CD4-positive, alpha-beta T cell treated with Interferon alpha-2 for 1 hour (primary cell): ENCODE data around the gene BHLHE23.
"Not testable (repeated sequence)": the region's sequence is repeated elsewhere in the genome, so short reads cannot be mapped to it uniquely, and the experiment has no call there.

Source experiments
- DNase-seq, 2 donors: peaks; one replicate each; pipeline ENCODE4 v3.0.0-alpha.2; 2020 to 2022

BHLHE23 gene

GRCh38 chr20:63042448-63043071 is 35.8 kb upstream of the BHLHE23 start:
- DNase-seq: no peak

GRCh38 chr20:63041776-63042175 is 35.0 kb upstream of the BHLHE23 start:
- DNase-seq: no peak

GRCh38 chr20:63037669-63038268 is 31.0 kb upstream of the BHLHE23 start:
- no peak for DNase-seq

GRCh38 chr20:63036291-63036690 is 29.5 kb upstream of the BHLHE23 start:
- no peak for DNase-seq

GRCh38 chr20:63035603-63036185 is 28.9 kb upstream of the BHLHE23 start:
- DNase-seq: no peak

GRCh38 chr20:63034710-63035602 is 28.2 kb upstream of the BHLHE23 start:
- DNase-seq: not testable (repeated sequence)

GRCh38 chr20:63033794-63034709 is 27.3 kb upstream of the BHLHE23 start:
- no peak for DNase-seq

- DNase-seq: no peak
Observed at GRCh38 chr20:63032861-63033793, 26.4 kb upstream of the BHLHE23 start.

GRCh38 chr20:63032026-63032800 is 25.4 kb upstream of the BHLHE23 start:
- DNase-seq: no peak

- DNase-seq: no peak
Observed at GRCh38 chr20:63031251-63032014, 24.7 kb upstream of the BHLHE23 start.

GRCh38 chr20:63029358-63030121 is 22.8 kb upstream of the BHLHE23 start:
- DNase-seq: no peak

GRCh38 chr20:63028461-63028921 is 21.7 kb upstream of the BHLHE23 start:
- no peak for DNase-seq

- no peak for DNase-seq
Observed at GRCh38 chr20:63027922-63028389, 21.2 kb upstream of the BHLHE23 start.

- no peak for DNase-seq
Observed at GRCh38 chr20:63027221-63027921, 20.6 kb upstream of the BHLHE23 start.

GRCh38 chr20:63026582-63027165 is 19.9 kb upstream of the BHLHE23 start:
- DNase-seq: no peak

GRCh38 chr20:63025534-63026331 is 19.0 kb upstream of the BHLHE23 start:
- DNase-seq: no peak
